Kidney tubule cell (primary cell): ENCODE measurements around the gene NFYB.

ENCODE experiments used
- DNase-seq: peaks from one replicate; pipeline ENCODE4 v3.0.0-alpha.2; 2018; ENCODE audit warnings: low spot score

Gene NFYB

DNA sequence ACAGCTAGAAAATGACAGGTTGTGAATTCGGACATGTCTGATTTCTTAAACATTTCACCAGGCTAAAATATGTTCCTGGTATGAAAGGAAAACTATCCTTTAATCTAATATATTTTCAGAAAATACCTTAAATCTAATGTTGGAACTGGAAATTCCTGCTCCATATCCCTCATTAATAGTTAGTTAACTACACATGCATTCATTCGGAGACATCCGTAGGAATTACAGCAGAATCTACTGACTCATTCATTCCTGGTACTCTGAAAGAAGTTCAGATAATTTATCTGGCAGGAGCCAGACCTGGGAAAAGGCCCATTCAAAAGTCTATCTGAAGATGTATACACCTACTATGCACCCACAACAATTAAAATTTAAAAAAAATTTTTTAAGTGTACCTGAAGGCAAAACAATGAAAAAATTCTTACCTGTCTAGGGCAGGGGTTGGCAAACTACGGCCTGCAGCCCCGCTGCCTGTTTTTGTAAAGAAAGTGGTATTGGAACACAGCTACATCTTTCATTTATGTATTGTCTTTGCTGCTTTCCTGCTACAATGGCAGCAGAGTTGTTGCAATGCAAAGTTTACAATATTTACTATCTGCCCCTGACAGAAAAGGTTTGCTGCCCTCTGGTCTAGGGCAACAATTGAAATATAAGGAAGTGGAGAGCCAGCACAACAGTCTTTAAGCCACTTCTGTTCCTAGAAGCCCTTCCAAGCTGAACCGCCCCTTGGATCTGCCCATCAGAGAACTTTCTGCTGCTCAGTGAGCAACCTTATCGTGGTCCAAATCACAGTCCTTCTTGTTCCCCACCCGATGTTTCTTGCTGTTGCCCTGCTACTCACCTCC lies 17.9 kb upstream of the NFYB start:
- DNase-seq: no peak

DNA sequence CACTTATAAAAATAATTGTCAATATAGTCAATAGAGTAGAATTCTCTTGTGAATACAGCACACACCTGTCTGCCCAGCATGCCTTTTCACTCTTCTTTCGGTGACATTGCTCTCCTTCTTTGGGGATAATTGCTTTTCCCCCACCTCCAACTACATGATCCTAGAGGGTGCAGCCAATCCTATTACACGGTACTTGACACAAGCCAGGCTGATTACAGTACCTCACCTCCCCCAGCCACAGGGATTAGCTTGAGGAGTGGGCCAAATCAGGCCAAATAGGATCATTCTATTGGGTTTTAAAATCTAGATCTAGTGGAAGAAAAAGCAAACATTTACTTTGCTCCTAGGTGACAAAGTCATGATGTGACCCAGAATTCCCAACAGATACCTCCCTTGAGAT lies 16.8 kb upstream of the NFYB start:
- no peak for DNase-seq

DNA sequence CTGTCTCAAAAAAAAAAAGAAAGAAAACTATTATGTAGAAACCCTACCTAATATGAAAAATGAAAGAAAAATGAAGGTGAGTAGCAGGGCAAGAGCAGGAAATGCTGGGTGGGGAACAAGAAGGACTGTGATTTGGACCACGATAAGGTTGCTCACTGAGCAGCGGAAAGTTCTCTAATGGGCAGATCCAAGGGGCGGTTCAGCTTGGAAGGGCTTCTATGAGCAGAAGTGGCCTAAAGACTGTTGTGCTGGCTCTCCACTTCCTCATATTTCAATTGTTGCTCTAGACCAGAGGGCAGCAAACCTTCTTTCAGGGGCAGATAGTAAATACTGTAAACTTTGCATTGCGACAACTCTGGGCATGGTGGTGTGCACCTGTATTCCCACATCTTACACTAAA lies 16.3 kb upstream of the NFYB start:
- no peak for DNase-seq

DNA sequence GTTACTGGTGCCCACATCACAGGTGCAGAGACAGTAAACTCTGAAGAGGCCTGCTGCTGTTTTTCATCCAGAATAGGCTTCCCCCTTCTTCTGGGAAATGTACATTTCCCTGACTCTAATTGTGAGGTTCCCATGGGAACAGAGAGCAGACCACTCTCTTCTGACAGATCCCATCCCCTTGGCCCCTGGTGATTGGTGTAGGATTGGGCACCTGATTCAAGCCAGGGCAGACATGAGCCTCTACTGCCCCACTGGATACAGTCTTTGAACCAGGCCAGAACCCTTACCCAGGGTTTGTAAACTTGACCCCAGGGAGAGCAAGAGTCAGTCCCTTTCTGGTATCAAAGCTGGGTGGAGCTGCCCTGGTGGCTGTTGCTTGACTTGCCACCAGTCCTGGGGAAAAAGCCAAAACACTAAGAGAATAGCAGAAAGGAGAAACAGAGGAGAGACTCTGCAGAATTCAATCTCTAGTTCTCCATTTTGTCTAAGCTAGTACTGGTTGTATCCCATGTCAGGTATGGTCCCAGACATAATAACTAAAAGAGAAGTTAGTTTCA lies 14.8 kb upstream of the NFYB start:
- DNase-seq: no peak

DNA sequence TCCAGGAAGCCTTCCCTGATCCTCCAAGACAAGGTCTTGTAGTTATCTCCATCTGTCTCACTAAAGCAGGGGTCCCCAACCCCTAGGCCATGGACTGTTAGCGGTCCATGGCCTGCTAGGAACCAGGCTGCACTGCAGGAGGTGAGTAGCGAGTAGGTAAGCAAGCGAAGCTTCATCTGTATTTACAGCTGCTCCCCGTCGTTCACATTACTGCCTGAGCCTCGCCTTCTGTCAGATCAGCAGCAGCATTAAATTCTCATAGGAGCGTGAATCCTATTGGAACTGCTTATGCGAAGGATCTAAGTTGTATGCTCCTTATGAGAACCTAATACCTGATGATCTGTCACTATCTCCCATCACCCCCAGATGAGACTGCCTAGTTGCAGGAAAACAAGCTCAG lies 12.4 kb upstream of the NFYB start:
- no peak for DNase-seq

DNA sequence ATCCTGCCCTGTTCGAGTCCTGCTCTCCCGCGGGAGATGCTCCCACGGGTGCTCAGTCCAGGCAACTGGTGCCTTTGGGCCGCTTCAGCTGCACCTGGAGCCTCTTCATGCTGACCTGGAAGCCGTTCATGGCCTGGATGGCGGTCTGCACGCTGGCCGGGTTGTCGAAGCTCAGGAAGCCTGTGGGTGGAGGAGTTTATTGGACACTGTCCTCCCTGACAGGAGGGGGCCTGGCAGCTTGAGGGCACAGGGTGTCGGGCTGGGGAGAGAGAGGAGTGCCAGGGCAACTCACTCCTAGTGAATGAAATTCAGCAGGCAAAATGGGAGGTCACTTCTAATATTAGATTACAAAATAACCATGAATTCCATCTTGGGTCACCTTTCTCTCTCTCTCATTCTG lies 9.3 kb upstream of the NFYB start:
- no peak for DNase-seq

DNA sequence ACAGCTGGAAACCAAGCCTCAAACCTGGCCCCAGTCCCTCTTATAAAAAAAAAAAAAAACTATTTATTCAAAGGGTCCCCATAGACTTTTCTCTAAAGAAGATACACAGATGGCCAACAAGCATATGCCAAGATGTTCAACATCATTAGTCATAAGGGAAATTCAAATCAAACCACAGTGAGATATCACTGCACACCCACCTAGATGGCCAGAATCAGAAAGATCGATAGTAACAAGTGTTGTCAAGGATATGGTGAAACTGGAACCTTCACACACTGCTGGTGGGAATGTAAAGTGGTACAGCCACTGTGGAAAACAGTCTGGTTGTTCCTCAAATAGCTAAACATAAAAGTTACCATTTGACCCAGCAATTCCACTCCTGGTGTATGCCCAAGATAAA lies 5.9 kb upstream of the NFYB start:
- DNase-seq: no peak

DNA sequence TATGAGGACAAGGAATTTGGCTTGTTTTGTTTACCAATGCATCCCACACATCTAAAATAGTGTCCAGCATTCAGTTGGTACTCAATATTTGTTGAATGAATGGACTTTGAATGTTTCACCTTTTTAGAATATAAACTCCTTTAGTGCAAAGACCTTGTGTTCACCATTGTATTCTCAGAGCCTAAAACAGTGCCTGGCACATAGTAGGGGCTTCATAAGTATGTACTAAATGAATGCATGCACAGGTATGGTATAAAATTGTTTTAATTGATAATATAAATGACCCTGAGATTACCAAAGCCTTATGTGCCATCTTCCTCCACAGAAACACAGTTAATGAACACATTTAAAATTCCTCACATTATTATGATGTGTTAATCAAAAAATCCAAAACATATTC lies 5.0 kb upstream of the NFYB start:
- no peak for DNase-seq

DNA sequence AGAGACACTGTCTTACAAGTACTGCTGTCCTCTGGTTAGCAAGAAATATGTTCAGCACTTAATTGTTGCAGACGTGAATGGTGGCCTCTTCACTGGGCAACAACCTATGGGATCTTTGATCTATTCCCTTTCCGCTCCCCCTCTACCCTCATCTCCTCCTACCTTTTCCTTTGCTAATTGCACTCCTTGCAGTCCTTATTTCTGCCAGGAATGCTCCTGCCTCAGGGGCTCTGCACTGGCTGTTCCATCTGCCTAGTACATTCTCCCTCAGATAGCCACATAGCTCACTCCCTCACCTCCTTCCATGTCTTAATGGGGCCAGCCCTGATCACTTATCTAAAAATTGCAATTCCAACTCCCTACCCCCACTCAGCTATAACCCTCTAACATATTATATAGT lies 4.5 kb upstream of the NFYB start:
- no peak for DNase-seq

DNA sequence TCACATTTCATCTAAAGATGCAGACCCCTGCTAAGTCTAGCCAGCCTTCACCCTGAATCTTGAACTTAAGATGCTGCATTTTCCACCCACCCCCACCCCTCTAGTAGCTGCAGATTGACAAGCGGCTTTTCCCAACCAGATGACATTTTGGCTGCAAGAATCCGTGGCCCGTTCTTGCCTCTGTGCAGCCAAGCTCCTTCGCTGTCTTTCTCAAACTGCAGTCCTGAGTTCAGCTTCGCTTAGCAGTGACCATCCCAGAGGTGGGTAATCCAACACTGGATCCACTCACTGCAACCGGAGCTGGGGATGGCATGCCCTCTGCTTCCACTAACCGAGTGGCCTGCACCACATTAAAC lies 765 bp upstream of the NFYB start:
- no peak for DNase-seq

DNA sequence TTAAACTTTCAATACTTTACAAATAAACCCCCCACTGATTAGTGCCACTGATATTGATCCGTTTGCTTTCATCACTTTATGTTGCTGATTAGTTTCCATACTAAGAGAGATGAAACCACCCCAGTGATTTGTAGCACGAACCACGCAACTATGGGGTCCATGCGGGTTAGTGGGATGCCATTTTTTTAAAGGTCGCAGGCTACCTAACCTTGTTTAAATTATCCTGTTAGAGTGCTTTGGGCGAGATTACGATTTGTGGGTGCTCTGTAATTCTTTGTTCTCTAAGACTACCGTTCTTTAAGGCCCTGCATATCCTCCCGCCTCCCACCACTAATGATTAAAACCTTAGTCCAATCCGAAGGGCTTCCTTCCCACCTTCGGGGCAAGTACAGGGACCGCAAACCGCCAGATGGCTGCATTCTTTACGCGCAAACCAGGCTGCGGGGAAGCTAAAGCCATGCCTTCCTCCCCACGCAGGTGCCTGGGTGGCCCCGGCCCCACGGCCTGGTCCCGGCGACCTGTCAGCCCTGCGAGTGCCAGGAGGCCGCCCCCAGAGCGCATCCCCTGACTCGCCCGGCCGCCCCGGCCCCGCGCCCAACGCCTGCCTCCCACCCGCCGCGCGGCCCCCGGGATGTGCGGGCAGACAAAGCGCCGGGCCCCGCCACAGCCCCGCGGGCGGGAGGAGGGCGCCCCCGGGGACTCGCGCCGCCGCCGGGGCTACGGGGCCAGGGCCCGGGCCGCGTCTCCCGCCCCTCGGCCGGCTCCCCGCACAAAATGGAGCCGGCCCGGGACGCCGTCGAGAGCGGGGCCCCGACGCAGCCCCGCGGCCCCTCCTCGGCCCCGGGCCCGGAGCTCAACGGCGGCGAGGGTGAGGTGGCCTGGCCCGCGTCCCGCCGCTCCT lies 759 bp downstream of the NFYB start:
- DNase-seq: peak; percentile 79

DNA sequence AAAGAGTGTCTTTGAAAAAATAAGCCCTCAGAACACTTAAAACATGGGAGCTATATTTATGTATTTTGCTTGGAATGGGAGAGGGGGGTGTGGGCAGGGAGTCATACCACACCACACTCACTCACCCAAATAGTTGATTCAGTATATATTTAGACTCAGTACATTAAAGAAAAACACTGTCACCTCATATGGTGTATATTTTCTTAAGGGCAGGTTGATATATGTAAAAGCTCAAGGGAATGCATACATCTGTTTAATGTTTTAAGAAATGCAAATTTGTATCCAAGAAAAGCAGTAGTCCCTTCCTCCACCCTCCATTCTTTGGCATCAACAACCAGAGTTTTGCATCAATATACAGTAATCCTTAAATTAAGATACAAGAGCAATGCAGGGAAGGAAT lies 1.4 kb downstream of the NFYB start:
- DNase-seq: no peak

DNA sequence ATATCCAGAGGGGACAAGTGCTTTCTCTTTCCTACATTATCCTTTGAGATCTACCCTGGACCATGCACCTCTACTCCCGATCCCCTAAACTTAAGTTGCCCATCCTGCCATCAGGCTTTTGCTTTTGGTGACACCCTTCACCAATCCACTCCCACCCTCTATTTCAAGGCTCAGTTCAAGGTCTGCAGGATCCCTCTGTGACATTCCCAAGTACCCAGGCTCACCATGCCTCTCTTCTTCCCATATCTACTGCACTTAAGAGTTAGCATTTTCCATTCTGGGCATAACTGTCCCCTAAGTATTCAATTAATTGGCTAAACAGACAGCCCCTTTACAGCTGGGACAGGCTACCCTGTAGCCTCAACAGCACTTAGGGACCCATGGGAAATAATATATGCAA lies 3.1 kb downstream of the NFYB start:
- no peak for DNase-seq

DNA sequence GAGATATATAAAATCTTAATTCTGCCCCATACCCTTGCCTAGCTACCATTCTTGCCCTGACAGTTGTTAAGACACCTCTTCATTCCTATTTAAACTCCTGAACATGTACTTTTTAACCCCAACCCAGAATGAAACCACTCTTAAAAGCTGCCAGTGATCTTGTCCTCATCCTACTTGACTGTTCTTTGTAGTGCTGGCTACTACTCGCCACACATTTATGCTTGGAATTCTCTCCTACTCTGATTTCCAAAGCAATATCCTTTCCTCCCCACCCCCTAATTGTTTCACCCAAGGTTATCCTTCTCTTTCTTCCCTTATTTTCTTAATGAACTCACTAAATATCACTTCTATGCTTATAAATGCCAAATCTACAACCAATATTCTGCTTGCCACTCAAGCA lies 4.1 kb downstream of the NFYB start:
- DNase-seq: no peak

DNA sequence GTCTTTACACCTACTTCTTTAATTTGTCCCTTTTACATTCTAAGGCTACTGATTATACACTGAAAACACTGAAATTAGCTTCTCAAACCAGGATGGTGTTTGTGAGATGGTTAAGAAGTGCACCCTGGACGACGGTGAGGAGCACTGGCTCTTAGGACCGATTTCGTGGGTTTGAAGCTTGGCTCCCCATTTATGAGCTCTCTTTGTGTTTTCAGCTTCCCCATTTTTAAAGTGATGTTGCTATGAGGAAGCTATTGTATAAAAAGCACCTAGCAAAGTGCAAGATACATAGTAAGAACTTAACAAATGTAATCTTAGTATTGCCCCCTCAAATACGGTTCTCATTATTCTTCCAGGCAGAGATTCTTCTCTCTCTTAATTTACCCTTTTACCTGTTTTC lies 4.7 kb downstream of the NFYB start:
- no peak for DNase-seq

DNA sequence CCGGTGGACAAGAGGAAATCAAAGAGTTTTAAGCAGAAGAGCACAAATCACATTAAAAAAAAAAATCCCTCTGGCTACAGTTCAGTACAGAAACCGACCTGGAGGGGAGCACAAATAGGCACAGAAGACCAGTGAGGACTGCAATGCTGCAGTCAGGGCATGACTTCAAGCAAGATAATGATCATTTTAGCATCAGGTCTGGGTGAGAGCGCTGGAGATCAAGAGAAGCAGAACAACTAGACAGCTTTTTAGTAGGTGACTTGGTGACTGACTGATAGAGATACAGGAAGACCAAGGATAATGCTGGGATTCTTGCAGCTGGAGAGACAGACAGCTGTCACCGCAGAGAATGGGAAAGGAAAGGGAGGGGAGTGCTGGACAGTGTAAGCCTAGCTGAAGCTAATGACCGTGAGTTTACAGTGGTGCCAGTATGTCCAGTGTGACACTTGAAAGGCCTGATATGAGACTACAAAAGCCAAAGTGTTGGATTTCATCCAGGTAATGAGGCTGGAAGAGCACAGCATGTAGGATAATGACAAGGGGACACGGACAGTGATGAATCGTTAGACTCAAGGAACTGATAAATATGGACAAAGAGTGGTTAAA lies 5.6 kb downstream of the NFYB start:
- DNase-seq: no peak

DNA sequence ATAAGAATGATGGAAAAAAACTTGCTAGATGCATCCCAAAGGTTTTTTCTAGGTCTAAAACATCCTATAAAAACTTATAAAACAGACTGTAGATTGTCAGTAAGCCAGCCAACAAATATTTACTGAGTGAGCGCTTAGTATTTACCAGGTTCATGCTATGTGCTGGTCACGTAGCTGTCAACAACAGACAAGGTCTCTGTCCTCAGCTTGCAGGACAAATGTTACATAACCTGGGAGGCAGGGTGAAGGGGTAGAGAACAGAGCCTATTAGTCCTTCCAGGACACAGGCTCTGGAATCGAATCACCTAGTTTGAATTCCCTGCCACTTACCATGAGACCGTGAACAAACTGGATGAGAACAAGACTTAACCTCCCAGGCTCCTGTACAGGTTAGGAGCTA lies 6.4 kb downstream of the NFYB start:
- no peak for DNase-seq

DNA sequence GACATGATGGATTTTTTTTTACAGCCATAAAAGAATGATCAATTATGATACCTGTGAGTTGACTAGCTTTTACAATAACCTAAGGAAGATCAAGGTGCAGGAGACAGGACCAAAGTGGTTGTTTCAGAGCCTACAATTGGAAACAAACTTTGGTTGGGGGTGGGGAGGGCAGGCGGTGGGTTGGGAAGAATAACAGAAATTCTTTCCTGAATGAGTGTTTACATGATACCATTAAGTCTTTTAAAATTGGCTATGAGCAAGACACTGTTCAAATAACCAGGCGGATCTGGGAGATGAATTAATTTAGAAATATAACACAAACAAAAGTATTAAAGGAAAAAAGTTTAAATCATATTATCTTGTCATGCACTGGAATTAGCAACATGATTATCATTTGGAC lies 7.2 kb downstream of the NFYB start:
- no peak for DNase-seq

DNA sequence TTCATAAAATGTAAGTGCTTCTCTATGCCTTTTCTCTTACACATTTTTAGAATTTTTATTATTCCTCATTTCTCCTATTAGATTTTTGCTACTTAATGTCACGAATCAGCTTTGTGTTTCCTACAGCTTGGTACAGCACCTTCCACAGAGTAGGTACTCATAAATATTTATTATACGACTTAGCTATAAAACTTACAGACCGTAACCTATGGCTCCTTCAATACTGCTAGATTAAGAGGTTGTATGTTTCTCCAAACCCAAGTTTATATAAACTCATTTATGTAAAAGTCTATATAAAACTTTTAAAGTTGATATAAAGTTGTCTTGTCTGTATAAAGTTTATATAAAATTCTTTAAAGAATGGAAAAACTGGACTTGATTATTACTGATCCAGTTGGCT lies 11.5 kb downstream of the NFYB start:
- no peak for DNase-seq

DNA sequence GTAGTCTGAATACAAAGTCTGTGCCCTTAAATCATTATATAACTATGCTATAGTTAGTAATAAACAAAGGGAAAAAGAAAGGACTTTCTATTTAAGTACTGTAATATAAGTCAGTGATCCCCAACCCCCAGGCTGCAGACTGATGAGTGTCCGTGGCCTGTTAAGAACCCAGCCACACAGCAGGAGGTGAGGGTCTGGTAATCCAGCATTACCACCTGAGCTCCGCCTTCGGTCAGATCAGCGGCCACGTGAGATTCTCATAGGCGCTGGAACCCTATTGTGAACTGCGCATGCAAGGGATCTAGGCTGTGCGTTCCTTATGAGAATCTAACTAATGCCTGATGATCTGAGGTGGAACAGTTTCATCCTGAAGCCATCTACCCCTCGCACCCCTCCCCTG lies 15.7 kb downstream of the NFYB start:
- DNase-seq: no peak

DNA sequence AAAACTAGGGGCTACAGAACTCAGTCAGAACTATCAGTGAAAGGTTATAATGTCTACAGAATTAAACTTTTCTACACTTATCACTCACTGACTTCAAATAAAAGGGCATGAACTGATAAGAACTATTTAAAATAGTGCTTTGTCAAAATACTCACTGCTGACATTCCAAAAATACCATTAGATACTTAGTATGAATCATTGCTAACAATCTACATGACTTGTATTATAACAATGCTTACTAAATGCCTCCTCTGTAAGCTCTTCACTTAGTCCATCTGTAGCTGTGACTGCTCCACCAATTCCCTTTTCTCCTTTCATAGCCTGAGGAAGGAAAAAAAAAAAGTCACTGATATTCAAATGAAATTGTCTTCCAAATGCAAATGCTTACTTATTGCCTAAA lies 17.0 kb downstream of the NFYB start:
- peak; percentile 81 for DNase-seq

DNA sequence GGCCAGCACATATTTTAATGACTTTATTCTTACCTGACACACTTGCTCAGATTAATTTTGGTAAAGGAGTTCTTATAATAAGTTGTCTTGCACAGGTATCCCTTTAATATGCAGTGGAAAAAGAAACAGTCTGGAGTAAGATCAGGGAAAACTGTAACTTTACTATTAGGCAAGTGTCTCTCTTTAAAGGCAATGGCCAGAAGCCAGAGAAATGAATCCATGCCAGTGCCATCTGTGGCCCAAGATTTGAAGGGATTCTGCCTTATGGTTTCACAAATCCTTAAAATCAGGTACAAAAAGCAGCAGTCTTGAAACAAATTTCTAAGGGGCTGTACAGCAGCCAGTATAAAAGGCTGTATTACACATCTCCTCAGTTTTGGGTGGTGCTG lies 22.4 kb downstream of the NFYB start:
- DNase-seq: no peak
